SK-N-SH (cell line): ENCODE results near the gene ERGIC1. TPM values are rescaled to one million over a fixed set of nuclear protein-coding genes. Genes with fewer than 3 reads are reported as not detected.

Experiments used
- CTCF ChIA-PET: fragments of 300-600, 350-600 bp; formaldehyde crosslinking; extraction: SDS; loops from one replicate; lab custom pipeline; 2021; lab: Yijun Ruan, JAX
- POLR2A ChIA-PET: fragments of 350-600 bp; sonication (Branson Sonifier 250); formaldehyde crosslinking; extraction: SDS; loops from one replicate; lab custom pipeline; 2020; ENCODE audit warnings: antibody characterized with exemption, inconsistent platforms; lab: Yijun Ruan, JAX
- DNase-seq: peaks from one replicate; pipeline ENCODE4 v3.0.0; 2012
- H2AFZ ChIP-seq: fragments of 200-600 bp; sonication (generic); 2 replicates; pipeline ENCODE4 v1.8.1; 2016; ENCODE audit warnings: antibody characterized with exemption, mild to moderate bottlenecking, low read depth
- H3F3A ChIP-seq: fragments of 200-600 bp; sonication (generic); replicated peaks from 2 replicates; pipeline ENCODE3; 2016; ENCODE audit warnings: antibody characterized with exemption, mild to moderate bottlenecking; ENCODE audit not compliant: insufficient read depth
- H3K27ac ChIP-seq, 2 experiments: fragments of 200-500 bp in 1 of 2; fragments of 200-600 bp in 1 of 2; sonication (Bioruptor generic) in 1 of 2; sonication (generic), shearing (Covaris generic) in 1 of 2; 2 replicates each; pipeline versions ENCODE4 v1.5.1 to v1.6.1; 2014 to 2016; ENCODE audit warnings: low read depth in 2 of 2, inconsistent platforms in 1 of 2, low read length in 1 of 2, mild to moderate bottlenecking in 1 of 2, mixed read lengths in 1 of 2
- H3K27me3 ChIP-seq: fragments of 200-600 bp; sonication (generic), shearing (Covaris generic); 2 replicates; pipeline ENCODE4 v1.6.1; 2016; ENCODE audit warnings: mixed run types; ENCODE audit not compliant: insufficient read depth
- H3K36me3 ChIP-seq, 2 experiments: fragments of 200-500 bp in 1 of 2; fragments of 200-600 bp in 1 of 2; sonication (Bioruptor generic) in 1 of 2; sonication (generic) in 1 of 2; replicated peaks in 1 of 2; 2 replicates each; pipeline versions ENCODE3 to v1.5.1; 2014 to 2016; ENCODE audit warnings: low read length in 1 of 2, mild to moderate bottlenecking in 1 of 2; ENCODE audit not compliant: insufficient read depth in 2 of 2, control insufficient read depth in 1 of 2
- H3K4me1 ChIP-seq, 2 experiments: fragments of 200-500 bp in 1 of 2; fragments of 200-600 bp in 1 of 2; sonication (Bioruptor generic) in 1 of 2; sonication (generic), shearing (Covaris generic) in 1 of 2; 2 replicates each; pipeline versions ENCODE4 v1.5.1 to v1.6.1; 2014 to 2016; ENCODE audit warnings: low read depth in 1 of 2, low read length in 1 of 2, mixed run types in 1 of 2; ENCODE audit not compliant: insufficient read depth in 2 of 2, control insufficient read depth in 1 of 2
- H3K4me2 ChIP-seq: fragments of 200-600 bp; sonication (generic), shearing (Covaris generic); 2 replicates; pipeline ENCODE4 v1.6.1; 2017; ENCODE audit warnings: mixed run types
- H3K4me3 ChIP-seq, 2 experiments: fragments of 200-500 bp in 1 of 2; fragments of 200-600 bp in 1 of 2; sonication (Bioruptor generic) in 1 of 2; sonication (generic), shearing (Covaris generic) in 1 of 2; 2 replicates each; pipeline versions ENCODE4 v1.5.1 to v1.8.1; 2014 to 2016; ENCODE audit warnings: low read depth in 2 of 2, inconsistent platforms in 1 of 2, low read length in 1 of 2, mild to moderate bottlenecking in 1 of 2, mixed read lengths in 1 of 2, moderate library complexity in 1 of 2
- H3K79me2 ChIP-seq: fragments of 200-600 bp; sonication (generic); 2 replicates; pipeline ENCODE4 v1.8.1; 2017; ENCODE audit warnings: mild to moderate bottlenecking; ENCODE audit not compliant: insufficient read depth
- H3K9ac ChIP-seq: fragments of 200-600 bp; sonication (generic); 2 replicates; pipeline ENCODE4 v1.6.1; 2017; ENCODE audit warnings: mixed run types
- H3K9me2 ChIP-seq: fragments of 200-600 bp; sonication (generic); 2 replicates; pipeline ENCODE4 v1.6.1; 2017; ENCODE audit warnings: mixed run types
- H3K9me3 ChIP-seq: fragments of 200-600 bp; sonication (generic); 2 replicates; pipeline ENCODE4 v1.6.1; 2017; ENCODE audit warnings: mixed run types, mild to moderate bottlenecking, moderate library complexity
- H4K20me1 ChIP-seq: fragments of 200-600 bp; sonication (generic); 2 replicates; pipeline ENCODE4 v1.6.1; 2017; ENCODE audit warnings: mild to moderate bottlenecking, mixed run types; ENCODE audit not compliant: insufficient read depth
- ELF1 ChIP-seq: IDR thresholded peaks from 2 replicates; pipeline ENCODE4 v1.4.0; 2012
- EP300 ChIP-seq, 2 experiments: IDR thresholded peaks; 2 replicates each; pipeline versions ENCODE4 v1.4.0 to v1.6.1; 2012; ENCODE audit warnings: borderline replicate concordance in 1 of 2, low read depth in 1 of 2, low read length in 1 of 2
- FOSL2 ChIP-seq: IDR thresholded peaks from 2 replicates; pipeline ENCODE4 v1.4.0; 2012; ENCODE audit warnings: low read depth, mild to moderate bottlenecking, moderate library complexity, borderline replicate concordance
- FOXM1 ChIP-seq: IDR thresholded peaks from 2 replicates; pipeline ENCODE4 v1.4.0; 2012; ENCODE audit warnings: low read depth, mild to moderate bottlenecking
- GATA2 ChIP-seq: sonication (generic); formaldehyde crosslinking; IDR thresholded peaks from 2 replicates; pipeline ENCODE4 v1.5.0; 2020; ENCODE audit warnings: mild to moderate bottlenecking, missing genetic modification reagents
- MEF2A ChIP-seq: IDR thresholded peaks from 2 replicates; pipeline ENCODE4 v1.4.0; 2012; ENCODE audit warnings: low read depth, borderline replicate concordance
- NFIC ChIP-seq: IDR thresholded peaks from 2 replicates; pipeline ENCODE4 v1.4.0; 2012; ENCODE audit warnings: borderline replicate concordance
- POLR2AphosphoS5 ChIP-seq: IDR thresholded peaks from 2 replicates; pipeline ENCODE4 v1.6.1; 2012; ENCODE audit warnings: low read depth, low read length
- RAD21 ChIP-seq: IDR thresholded peaks from 2 replicates; pipeline ENCODE4 v1.6.1; 2012; ENCODE audit warnings: mild to moderate bottlenecking, low read length
- RCOR1 ChIP-seq: fragments of 150-350 bp; IDR thresholded peaks from 2 replicates; pipeline ENCODE4 v1.6.1; 2017; ENCODE audit warnings: antibody characterized with exemption, low read length
- TAF1 ChIP-seq: IDR thresholded peaks from 2 replicates; pipeline ENCODE4 v1.6.1; 2012; ENCODE audit warnings: low read depth, mild to moderate bottlenecking, low read length, moderate library complexity, borderline replicate concordance
- YY1 ChIP-seq: IDR thresholded peaks from 2 replicates; pipeline ENCODE4 v1.4.0; 2012; ENCODE audit warnings: low read depth, mild to moderate bottlenecking
- WGBS: methylation state at CpG from one replicate; pipeline ENCODE4 v1.1.6; 2017; ENCODE audit warnings: low lambda C conversion rate; 5-methylcytosine and 5-hydroxymethylcytosine counted together
- polyA plus RNA-seq, 3 experiments: library from polyadenylated mRNA; depleted of rRNA; stranded (reverse); fragments of >200 nt; gene quantifications; 2 replicates each; pipeline ENCODE4 v1.2.3, GENCODE V29; 2012
- TF ChIP-seq, protein P1 (sequence below): IDR thresholded peaks from 2 replicates; pipeline ENCODE4 v1.4.0; 2012; ENCODE audit warnings: low read depth, borderline replicate concordance
- TF ChIP-seq, protein P2 (sequence below): fragments of 150-350 bp; IDR thresholded peaks from 2 replicates; pipeline ENCODE4 v1.6.1; 2017; ENCODE audit warnings: antibody characterized with exemption, low read length, low read depth, borderline replicate concordance
- TF ChIP-seq, protein P3 (sequence below): fragments of 150-350 bp; IDR thresholded peaks from 2 replicates; pipeline ENCODE4 v1.6.1; 2016; ENCODE audit warnings: mild to moderate bottlenecking, low read depth, low read length
- TF ChIP-seq, protein P4 (sequence below): fragments of 200-600 bp; sonication (generic); IDR thresholded peaks from 2 replicates; pipeline ENCODE4 v1.6.1; 2017; ENCODE audit warnings: antibody characterized with exemption, mild to moderate bottlenecking, moderate library complexity
- TF ChIP-seq, protein P5 (sequence below): IDR thresholded peaks from 2 replicates; pipeline ENCODE4 v1.4.0; 2012; ENCODE audit warnings: low read depth, borderline replicate concordance

Gene ERGIC1
- polyA plus RNA-seq, 1 of the 3 experiments (the other 2 are of a cell fraction): 101 TPM

DNA sequence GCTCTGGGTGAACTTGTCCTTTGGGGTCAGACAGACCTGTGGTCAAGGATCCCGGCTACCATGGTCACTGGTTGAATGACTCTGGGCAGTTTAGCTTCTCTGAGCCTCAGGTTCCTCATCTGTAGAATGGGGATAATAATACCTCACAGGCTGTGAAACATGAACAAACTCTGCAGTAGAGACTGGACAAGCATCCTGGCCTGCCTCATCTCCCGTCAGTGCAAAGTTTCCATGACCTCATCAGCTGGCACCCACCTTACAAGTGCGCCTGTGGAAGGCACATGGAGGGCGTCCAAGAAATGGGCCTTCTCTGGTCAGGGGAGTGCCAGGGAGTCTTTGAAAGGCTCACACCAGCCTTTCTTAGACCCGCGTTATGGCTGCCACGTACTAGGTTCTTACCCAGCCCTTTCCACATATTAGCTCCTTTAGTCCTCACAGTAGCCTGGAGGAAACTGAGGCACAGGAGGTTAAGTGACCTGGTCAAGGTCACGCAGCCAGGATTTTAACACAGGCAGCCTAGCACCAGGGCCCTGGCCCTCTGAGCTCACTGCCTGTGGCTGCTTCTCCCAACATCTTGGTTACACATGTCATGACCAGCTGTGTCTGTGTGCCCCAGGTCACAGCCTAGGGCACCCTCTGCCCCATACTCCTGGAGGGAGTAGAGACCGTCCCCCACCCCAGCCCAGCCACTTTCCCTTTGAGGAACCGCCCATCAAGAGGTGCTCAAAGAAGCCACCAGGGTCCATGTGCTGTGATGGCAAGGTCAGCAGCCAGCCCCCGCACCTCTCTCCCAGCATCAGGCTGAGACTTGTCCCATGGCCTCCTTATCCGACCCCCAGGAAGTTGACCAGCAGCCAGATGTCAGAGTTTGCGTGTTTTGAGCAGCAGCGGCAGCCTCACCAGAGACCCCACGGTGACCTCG is 85.7 kb downstream of the ERGIC1 start:
- WGBS: 77% methylated on average over 7 of the region's 16 CpGs
- H3K36me3 ChIP-seq: peaks cover 30 to 34% of the 10 kb centered on the region in 2 experiments
- H4K20me1 ChIP-seq: no peaks in the 10 kb centered on the region
- no peak overlapping the region for H3K4me3 ChIP-seq
- POLR2A ChIA-PET: no interaction called here
- TF ChIP-seq, protein P1, sequence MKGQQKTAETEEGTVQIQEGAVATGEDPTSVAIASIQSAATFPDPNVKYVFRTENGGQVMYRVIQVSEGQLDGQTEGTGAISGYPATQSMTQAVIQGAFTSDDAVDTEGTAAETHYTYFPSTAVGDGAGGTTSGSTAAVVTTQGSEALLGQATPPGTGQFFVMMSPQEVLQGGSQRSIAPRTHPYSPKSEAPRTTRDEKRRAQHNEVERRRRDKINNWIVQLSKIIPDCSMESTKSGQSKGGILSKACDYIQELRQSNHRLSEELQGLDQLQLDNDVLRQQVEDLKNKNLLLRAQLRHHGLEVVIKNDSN: no peak
- TF ChIP-seq ELF1 (no peak), RAD21 (no peak), FOXM1 (no peak), NFIC (peak; percentile 45; the same call in 1 of the 2 replicates)
- TF ChIP-seq, protein P2, sequence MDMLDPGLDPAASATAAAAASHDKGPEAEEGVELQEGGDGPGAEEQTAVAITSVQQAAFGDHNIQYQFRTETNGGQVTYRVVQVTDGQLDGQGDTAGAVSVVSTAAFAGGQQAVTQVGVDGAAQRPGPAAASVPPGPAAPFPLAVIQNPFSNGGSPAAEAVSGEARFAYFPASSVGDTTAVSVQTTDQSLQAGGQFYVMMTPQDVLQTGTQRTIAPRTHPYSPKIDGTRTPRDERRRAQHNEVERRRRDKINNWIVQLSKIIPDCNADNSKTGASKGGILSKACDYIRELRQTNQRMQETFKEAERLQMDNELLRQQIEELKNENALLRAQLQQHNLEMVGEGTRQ: no peak
- CTCF ChIA-PET: interaction anchor here (0.7 to 3.2 kb wide), 4 partner anchors 9 to 213 kb away, joined by 3 to 24 read pairs (median 5); no protein-coding TSS in a partner anchor
- no peaks in the 10 kb centered on the region for H3K9me2 ChIP-seq
- no peaks in the 10 kb centered on the region for H3K9me3 ChIP-seq
- peaks cover 0 to 11% of the 10 kb centered on the region in 2 experiments; a peak in 2 of 4 replicates for H3K4me1 ChIP-seq
- peak overlapping the region in 1 of 2 experiments; percentile 91; a peak in 2 of 4 replicates for H3K27ac ChIP-seq
- no peaks in the 10 kb centered on the region for H3K79me2 ChIP-seq
- peak overlapping the region; percentile 58 for H3K4me2 ChIP-seq
- H3K27me3 ChIP-seq: no peaks in the 10 kb centered on the region
- peaks cover 12% of the 10 kb centered on the region for H3F3A ChIP-seq
- peak overlapping the region; percentile 70 for H3K9ac ChIP-seq
- DNase-seq: no peak
- no peak overlapping the region for H2AFZ ChIP-seq

DNA sequence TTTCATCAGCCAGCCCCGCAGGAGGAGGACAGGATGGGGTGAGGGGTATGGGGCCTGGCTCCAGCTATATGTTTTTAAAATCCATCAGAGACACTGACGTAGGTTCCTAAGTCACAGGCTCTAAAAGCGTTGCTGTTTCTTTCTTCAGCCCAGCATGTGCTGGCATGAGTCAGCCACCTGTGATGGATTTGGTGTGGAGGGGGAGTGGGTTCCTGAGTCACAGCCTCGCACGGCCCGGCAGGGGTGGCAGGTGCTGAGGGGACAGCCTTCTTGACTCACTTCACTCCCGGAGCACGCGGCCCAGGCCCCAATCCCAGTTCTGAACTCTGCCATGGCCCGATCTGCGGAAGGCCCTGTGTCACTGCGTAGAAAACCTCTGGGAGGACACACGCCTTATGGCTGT is 86.4 kb downstream of the ERGIC1 start:
- ChIA-PET CTCF (interaction anchor here (1.6 to 23.2 kb wide), 3 partner anchors 12 to 213 kb away, joined by 5 to 508 read pairs (median 24); no protein-coding TSS in a partner anchor), POLR2A (no interaction called here)
- H3K9me3 ChIP-seq: no peaks in the 10 kb centered on the region
- WGBS: 0% methylated on average over 8 of the region's 13 CpGs
- peak overlapping the region; percentile 70 for H3K9ac ChIP-seq
- H3K27ac ChIP-seq: peak overlapping the region in 1 of 2 experiments; percentile 91; a peak in 2 of 4 replicates
- H3K27me3 ChIP-seq: no peaks in the 10 kb centered on the region
- H4K20me1 ChIP-seq: no peaks in the 10 kb centered on the region
- peaks cover 27 to 34% of the 10 kb centered on the region in 2 experiments for H3K36me3 ChIP-seq
- H3K9me2 ChIP-seq: no peaks in the 10 kb centered on the region
- H3K4me3 ChIP-seq: no peak overlapping the region
- no peak for DNase-seq
- 0 out of 2 replicates have a peak overlapping the region, but pooled peaks have one; percentile 58 for H3K4me2 ChIP-seq
- H3K79me2 ChIP-seq: no peaks in the 10 kb centered on the region
- no peak overlapping the region for H2AFZ ChIP-seq
- peaks cover 12% of the 10 kb centered on the region for H3F3A ChIP-seq
- peaks cover 0 to 11% of the 10 kb centered on the region in 2 experiments; a peak in 2 of 4 replicates for H3K4me1 ChIP-seq
- TF ChIP-seq, protein P1: 0 out of 2 replicates have a peak, but pooled peaks have one; percentile 3
- TF ChIP-seq POLR2AphosphoS5: no peak; the same call in 1 of the 2 replicates
- no peak for TF ChIP-seq RCOR1
- TF ChIP-seq, protein P3, sequence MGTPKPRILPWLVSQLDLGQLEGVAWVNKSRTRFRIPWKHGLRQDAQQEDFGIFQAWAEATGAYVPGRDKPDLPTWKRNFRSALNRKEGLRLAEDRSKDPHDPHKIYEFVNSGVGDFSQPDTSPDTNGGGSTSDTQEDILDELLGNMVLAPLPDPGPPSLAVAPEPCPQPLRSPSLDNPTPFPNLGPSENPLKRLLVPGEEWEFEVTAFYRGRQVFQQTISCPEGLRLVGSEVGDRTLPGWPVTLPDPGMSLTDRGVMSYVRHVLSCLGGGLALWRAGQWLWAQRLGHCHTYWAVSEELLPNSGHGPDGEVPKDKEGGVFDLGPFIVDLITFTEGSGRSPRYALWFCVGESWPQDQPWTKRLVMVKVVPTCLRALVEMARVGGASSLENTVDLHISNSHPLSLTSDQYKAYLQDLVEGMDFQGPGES: no peak
- TF ChIP-seq GATA2 (CRISPR knock-in tag): no peak
- no peak for TF ChIP-seq FOXM1
- TF ChIP-seq, protein P4, sequence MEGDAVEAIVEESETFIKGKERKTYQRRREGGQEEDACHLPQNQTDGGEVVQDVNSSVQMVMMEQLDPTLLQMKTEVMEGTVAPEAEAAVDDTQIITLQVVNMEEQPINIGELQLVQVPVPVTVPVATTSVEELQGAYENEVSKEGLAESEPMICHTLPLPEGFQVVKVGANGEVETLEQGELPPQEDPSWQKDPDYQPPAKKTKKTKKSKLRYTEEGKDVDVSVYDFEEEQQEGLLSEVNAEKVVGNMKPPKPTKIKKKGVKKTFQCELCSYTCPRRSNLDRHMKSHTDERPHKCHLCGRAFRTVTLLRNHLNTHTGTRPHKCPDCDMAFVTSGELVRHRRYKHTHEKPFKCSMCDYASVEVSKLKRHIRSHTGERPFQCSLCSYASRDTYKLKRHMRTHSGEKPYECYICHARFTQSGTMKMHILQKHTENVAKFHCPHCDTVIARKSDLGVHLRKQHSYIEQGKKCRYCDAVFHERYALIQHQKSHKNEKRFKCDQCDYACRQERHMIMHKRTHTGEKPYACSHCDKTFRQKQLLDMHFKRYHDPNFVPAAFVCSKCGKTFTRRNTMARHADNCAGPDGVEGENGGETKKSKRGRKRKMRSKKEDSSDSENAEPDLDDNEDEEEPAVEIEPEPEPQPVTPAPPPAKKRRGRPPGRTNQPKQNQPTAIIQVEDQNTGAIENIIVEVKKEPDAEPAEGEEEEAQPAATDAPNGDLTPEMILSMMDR: no peak
- TF ChIP-seq YY1: no peak
- peak; percentile 94 for TF ChIP-seq FOSL2
- TF ChIP-seq MEF2A: no peak
- TF ChIP-seq, protein P5, sequence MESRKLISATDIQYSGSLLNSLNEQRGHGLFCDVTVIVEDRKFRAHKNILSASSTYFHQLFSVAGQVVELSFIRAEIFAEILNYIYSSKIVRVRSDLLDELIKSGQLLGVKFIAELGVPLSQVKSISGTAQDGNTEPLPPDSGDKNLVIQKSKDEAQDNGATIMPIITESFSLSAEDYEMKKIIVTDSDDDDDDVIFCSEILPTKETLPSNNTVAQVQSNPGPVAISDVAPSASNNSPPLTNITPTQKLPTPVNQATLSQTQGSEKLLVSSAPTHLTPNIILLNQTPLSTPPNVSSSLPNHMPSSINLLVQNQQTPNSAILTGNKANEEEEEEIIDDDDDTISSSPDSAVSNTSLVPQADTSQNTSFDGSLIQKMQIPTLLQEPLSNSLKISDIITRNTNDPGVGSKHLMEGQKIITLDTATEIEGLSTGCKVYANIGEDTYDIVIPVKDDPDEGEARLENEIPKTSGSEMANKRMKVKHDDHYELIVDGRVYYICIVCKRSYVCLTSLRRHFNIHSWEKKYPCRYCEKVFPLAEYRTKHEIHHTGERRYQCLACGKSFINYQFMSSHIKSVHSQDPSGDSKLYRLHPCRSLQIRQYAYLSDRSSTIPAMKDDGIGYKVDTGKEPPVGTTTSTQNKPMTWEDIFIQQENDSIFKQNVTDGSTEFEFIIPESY: 0 out of 2 replicates have a peak, but pooled peaks have one; percentile 26
- peak in 1 of 2 experiments; percentile 79; a peak in 1 of 4 replicates for TF ChIP-seq EP300 (IDR thresholded peaks at IDR 0.05; ENCODE audit: borderline replicate concordance in 1 of 2, low read depth in 1 of 2, low read length in 1 of 2)
- no peak for TF ChIP-seq TAF1
